Measurements from ENCODE around the gene VPS52. TPM values are rescaled to one million over a fixed set of nuclear protein-coding genes. Genes with fewer than 3 reads are reported as not detected.

VPS52 gene
- total RNA-seq (33.4 and 44.9 TPM in 2 replicates), polyA plus RNA-seq (53.2 and 75.6 TPM in 2 replicates), polyA minus RNA-seq (ENCODE audit: low replicate concordance) (85.4 and 86.0 TPM in 2 replicates)
- polyA plus RNA-seq (2012), result 25.8 and 35.2 TPM in 2 replicates

- TF ChIP-seq CTCF (conservative IDR thresholded peaks at IDR 0.05 in 1 of 2, IDR thresholded peaks at IDR 0.05 in 1 of 2; ENCODE audit: low read depth in 1 of 2, low read length in 2 of 2), result no peak
- no peak for TF ChIP-seq EZH2 (IDR thresholded peaks at IDR 0.05; ENCODE audit: low read length, missing control alignments)
- no peaks in the 10 kb centered on the region for H3K27me3 ChIP-seq (ENCODE audit: control insufficient read depth, insufficient read depth, low read length)
- peaks cover 51% of the 10 kb centered on the region for H3K79me2 ChIP-seq (ENCODE audit: control insufficient read depth, insufficient read depth, low read length)
- no peaks in the 10 kb centered on the region for H4K20me1 ChIP-seq (ENCODE audit: control insufficient read depth, extremely low read depth, insufficient read depth, low read length)
- H3K36me3 ChIP-seq (ENCODE audit: control insufficient read depth, insufficient read depth, low read length), result peaks cover 17% of the 10 kb centered on the region
- peak within 1 kb of the TSS; percentile 75 to 97 (median 92) for H3K4me3 ChIP-seq (replicated peaks in 1 of 4; ENCODE audit: control extremely low read depth in 1 of 4, insufficient read depth in 1 of 4, low read depth in 3 of 4, low read length in 4 of 4)
- peak within 1 kb of the TSS; percentile 100 for H3K4me2 ChIP-seq (ENCODE audit: extremely low read depth, insufficient read depth, low read length)
- peak within 1 kb of the TSS; percentile 95 for H3K27ac ChIP-seq (ENCODE audit: insufficient read depth, low read length)
- H3K9ac ChIP-seq (ENCODE audit: insufficient read depth, low read length), result peak within 1 kb of the TSS; percentile 95
- peak within 1 kb of the TSS; percentile 97 for H2AFZ ChIP-seq (ENCODE audit: low read length)
- peaks cover 17% of the 10 kb centered on the region for H3K4me1 ChIP-seq (ENCODE audit: control insufficient read depth, extremely low read depth, insufficient read depth, low read length)
- H3K9me3 ChIP-seq (ENCODE audit: control insufficient read depth, insufficient read depth, low read depth, low read length), result no peaks in the 10 kb centered on the region
- peak; percentile 99 to 100 for DNase-seq (ENCODE audit: low read depth in 2 of 2)
Observed at GRCh38 chr6:33271468-33272274, at the start of gene VPS52, which contains the start of gene RPS18. Gene VPS52, minus strand, starts transcription at chr6:33271876. Its CDS starts 201 bp downstream, at chr6:33271675. Gene RPS18, plus strand, starts transcription at chr6:33272075. Its CDS starts 45 bp downstream, at chr6:33272120.

- peak overlapping the region; percentile 83 for H3K27ac ChIP-seq (ENCODE audit: insufficient read depth, low read length)
Observed at GRCh38 chr6:33321227-33321626, 49.6 kb upstream of the VPS52 start.

More at GRCh38 chr6:33321227-33321626, 49.6 kb upstream of the VPS52 start:
- no peak overlapping the region for H3K9ac ChIP-seq (ENCODE audit: insufficient read depth, low read length)
- peaks cover 14% of the 10 kb centered on the region for H3K36me3 ChIP-seq (ENCODE audit: control insufficient read depth, insufficient read depth, low read length)
- no peaks in the 10 kb centered on the region for H3K27me3 ChIP-seq (ENCODE audit: control insufficient read depth, insufficient read depth, low read length)
- peaks cover 39% of the 10 kb centered on the region for H3K4me1 ChIP-seq (ENCODE audit: control insufficient read depth, extremely low read depth, insufficient read depth, low read length)
- peaks cover 43% of the 10 kb centered on the region for H3K79me2 ChIP-seq (ENCODE audit: control insufficient read depth, insufficient read depth, low read length)
- H3K9me3 ChIP-seq (ENCODE audit: control insufficient read depth, insufficient read depth, low read depth, low read length), result no peaks in the 10 kb centered on the region
- no peak for DNase-seq (ENCODE audit: low read depth in 2 of 2)
- H4K20me1 ChIP-seq (ENCODE audit: control insufficient read depth, extremely low read depth, insufficient read depth, low read length), result no peaks in the 10 kb centered on the region
- no peak overlapping the region for H2AFZ ChIP-seq (ENCODE audit: low read length)
- H3K4me2 ChIP-seq (ENCODE audit: extremely low read depth, insufficient read depth, low read length), result peak overlapping the region; percentile 90
- no peak for TF ChIP-seq EZH2 (IDR thresholded peaks at IDR 0.05; ENCODE audit: low read length, missing control alignments)
- TF ChIP-seq CTCF (conservative IDR thresholded peaks at IDR 0.05 in 1 of 2, IDR thresholded peaks at IDR 0.05 in 1 of 2; ENCODE audit: low read depth in 1 of 2, low read length in 2 of 2), result no peak
- H3K4me3 ChIP-seq (replicated peaks in 1 of 4; ENCODE audit: control extremely low read depth in 1 of 4, insufficient read depth in 1 of 4, low read depth in 3 of 4, low read length in 4 of 4), result peak overlapping the region in 1 of 4 experiments; percentile 83

All from fibroblast of lung (primary cell).